Tibial artery (tissue), 4 donors: Measurements from ENCODE around the gene APIP.

ENCODE experiments used
- DNase-seq, 2 donors: peaks; one replicate each; pipeline ENCODE4 v3.0.0-alpha.2; 2019
- H3K27ac ChIP-seq, 2 donors: fragments of 200-600 bp; sonication (generic) in 1 of 2; 1 replicate in 1 of 2; 2 replicates in 1 of 2; pipeline ENCODE4 v1.5.1; 2018 to 2019; ENCODE audit warnings: mild to moderate bottlenecking in 1 of 2
- H3K27me3 ChIP-seq, 2 donors: fragments of 200-600 bp; sonication (generic) in 1 of 2; one replicate each; pipeline versions ENCODE4 v1.5.1 to v1.6.0; 2016 to 2019
- H3K36me3 ChIP-seq, 3 donors: fragments of 200-600 bp; sonication (generic) in 2 of 3; one replicate each; pipeline ENCODE4 v1.5.1; 2016 to 2019; ENCODE audit warnings: mild to moderate bottlenecking in 2 of 3
- H3K4me1 ChIP-seq, 4 donors: fragments of 200-600 bp; sonication (generic) in 2 of 4; 1 replicate in 3 of 4; 2 replicates in 1 of 4; pipeline ENCODE4 v1.5.1; 2016 to 2019
- H3K4me3 ChIP-seq, 2 donors: fragments of 200-600 bp; sonication (generic) in 1 of 2; 1 replicate in 1 of 2; 2 replicates in 1 of 2; pipeline ENCODE4 v1.5.1; 2018 to 2019; ENCODE audit warnings: mild to moderate bottlenecking in 2 of 2
- H3K9me3 ChIP-seq, 3 donors: fragments of 200-600 bp; sonication (generic) in 1 of 3; one replicate each; pipeline ENCODE4 v1.5.1; 2016 to 2019
- intact Hi-C: fragments of 100-400 bp; cut with DNase I; formaldehyde crosslinking; loops from one replicate; pipeline ENCODE4 v1.15.0; 2023; ENCODE audit warnings: low total_unique reads
- TF ChIP-seq, protein P1 (sequence below), 2 experiments: fragments of 200-600 bp in 1 of 2; fragments of 450-650 bp in 1 of 2; IDR thresholded peaks; one replicate each; pipeline ENCODE4 v1.5.1; 2017 to 2019; ENCODE audit warnings: antibody characterized with exemption in 2 of 2, mild to moderate bottlenecking in 1 of 2, moderate library complexity in 1 of 2

APIP gene

DNA sequence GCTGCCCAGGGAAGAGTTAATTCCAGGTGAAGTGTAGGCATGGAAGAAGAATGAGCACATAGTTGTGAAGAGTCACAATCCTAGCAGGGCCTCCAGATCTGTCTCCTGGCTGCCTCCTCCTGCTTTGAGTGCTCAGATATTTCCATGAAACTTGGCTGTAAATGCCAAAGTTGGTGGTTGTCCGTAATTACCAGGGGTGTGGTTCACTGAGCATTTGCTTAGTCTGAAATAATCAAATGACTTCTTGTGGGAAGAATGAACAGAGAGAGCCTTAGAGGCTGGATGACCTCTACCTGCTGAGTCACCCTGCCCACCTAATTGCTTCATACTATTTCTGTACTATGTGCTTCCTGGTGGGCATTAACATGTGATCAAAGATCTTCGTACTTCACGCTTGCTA lies 50.9 kb downstream of the APIP start:
- H3K36me3 ChIP-seq, result no peaks in the 10 kb centered on the region
- DNase-seq, result no peak
- TF ChIP-seq, protein P1, sequence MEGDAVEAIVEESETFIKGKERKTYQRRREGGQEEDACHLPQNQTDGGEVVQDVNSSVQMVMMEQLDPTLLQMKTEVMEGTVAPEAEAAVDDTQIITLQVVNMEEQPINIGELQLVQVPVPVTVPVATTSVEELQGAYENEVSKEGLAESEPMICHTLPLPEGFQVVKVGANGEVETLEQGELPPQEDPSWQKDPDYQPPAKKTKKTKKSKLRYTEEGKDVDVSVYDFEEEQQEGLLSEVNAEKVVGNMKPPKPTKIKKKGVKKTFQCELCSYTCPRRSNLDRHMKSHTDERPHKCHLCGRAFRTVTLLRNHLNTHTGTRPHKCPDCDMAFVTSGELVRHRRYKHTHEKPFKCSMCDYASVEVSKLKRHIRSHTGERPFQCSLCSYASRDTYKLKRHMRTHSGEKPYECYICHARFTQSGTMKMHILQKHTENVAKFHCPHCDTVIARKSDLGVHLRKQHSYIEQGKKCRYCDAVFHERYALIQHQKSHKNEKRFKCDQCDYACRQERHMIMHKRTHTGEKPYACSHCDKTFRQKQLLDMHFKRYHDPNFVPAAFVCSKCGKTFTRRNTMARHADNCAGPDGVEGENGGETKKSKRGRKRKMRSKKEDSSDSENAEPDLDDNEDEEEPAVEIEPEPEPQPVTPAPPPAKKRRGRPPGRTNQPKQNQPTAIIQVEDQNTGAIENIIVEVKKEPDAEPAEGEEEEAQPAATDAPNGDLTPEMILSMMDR (IDR thresholded peaks at IDR 0.05), result no peak
- no peak overlapping the region for H3K4me3 ChIP-seq
- no peaks in the 10 kb centered on the region for H3K4me1 ChIP-seq
- H3K27ac ChIP-seq, result no peak overlapping the region
- intact Hi-C loops, result no loop called here
- no peaks in the 10 kb centered on the region for H3K9me3 ChIP-seq
- no peaks in the 10 kb centered on the region for H3K27me3 ChIP-seq

DNA sequence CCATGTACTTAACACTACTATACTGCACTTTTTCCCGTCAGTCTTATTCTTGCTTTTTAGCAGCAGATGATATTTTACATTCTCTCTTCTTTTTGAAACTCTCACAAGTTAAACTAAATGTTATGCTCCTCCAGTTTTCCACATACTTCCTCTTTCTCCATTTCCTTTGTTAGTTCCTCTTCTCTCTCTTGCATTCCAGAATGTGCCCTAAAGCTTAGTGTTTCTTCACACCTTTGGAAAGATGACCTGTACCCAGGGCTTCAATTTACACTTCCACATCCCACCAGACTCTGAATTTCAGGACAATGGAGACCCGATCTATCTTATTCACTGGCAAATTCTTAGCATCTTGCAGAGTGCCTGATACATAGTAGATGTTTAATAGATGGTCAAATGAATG lies 51.8 kb downstream of the APIP start:
- TF ChIP-seq, protein P1 (IDR thresholded peaks at IDR 0.05), result no peak
- DNase-seq, result no peak

DNA sequence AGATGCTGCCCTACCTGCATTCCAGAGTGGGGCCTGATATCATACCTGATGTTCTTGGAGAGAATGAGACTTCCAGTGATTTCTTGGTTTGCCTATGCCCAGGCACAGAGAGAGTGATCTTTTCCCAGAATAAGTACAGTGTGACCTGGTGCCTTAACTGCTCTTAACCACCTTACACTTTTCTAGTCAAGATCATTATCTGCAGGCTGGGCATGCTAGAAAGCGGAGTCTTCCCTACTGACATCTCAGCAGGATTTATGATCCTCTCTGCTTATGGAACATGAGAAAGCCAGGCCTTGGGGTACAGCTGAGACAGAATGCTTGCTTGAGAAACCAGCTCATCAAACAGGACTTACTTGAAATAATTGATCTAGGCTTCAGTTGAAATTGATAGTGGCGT lies 53.1 kb downstream of the APIP start:
- H3K36me3 ChIP-seq, result no peaks in the 10 kb centered on the region
- H3K4me1 ChIP-seq, result no peaks in the 10 kb centered on the region
- H3K27me3 ChIP-seq, result no peaks in the 10 kb centered on the region
- no peaks in the 10 kb centered on the region for H3K9me3 ChIP-seq
- H3K4me3 ChIP-seq, result no peak overlapping the region
- no peak overlapping the region for H3K27ac ChIP-seq
- intact Hi-C loops, result no loop called here
- TF ChIP-seq, protein P1 (IDR thresholded peaks at IDR 0.05), result no peak
- no peak for DNase-seq

More for the DNA sequence above, 51.8 kb downstream of the APIP start:
- Histone ChIP-seq H3K9me3 (no peaks in the 10 kb centered on the region), H3K27ac (no peak overlapping the region), H3K27me3 (no peaks in the 10 kb centered on the region), H3K4me1 (no peaks in the 10 kb centered on the region), H3K36me3 (no peaks in the 10 kb centered on the region), H3K4me3 (no peak overlapping the region)
- intact Hi-C loops, result no loop called here

DNA sequence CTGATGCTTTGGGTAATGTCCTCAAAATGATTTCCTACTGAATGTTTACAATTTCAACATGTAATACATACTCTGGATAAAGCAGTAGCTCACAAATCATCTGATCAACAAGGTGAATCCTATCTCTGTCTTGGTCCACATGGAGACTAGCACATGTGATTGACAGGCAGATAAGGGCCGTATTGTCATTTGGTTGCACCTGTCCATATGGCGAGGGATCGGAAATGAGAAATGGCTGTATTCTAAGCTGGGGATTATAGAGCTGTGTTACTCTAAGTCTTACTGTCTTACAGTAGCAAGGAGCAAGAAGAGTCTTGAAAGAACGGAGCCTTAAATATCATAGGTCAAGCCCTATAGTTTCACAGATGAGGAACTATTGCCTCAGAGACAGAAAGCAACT lies 55.7 kb downstream of the APIP start:
- H3K27ac ChIP-seq, result no peak overlapping the region
- no peak overlapping the region for H3K4me3 ChIP-seq
- intact Hi-C loops, result no loop called here
- no peaks in the 10 kb centered on the region for H3K36me3 ChIP-seq
- TF ChIP-seq, protein P1 (IDR thresholded peaks at IDR 0.05), result no peak
- no peaks in the 10 kb centered on the region for H3K27me3 ChIP-seq
- H3K4me1 ChIP-seq, result no peaks in the 10 kb centered on the region
- no peak for DNase-seq
- no peaks in the 10 kb centered on the region for H3K9me3 ChIP-seq

DNA sequence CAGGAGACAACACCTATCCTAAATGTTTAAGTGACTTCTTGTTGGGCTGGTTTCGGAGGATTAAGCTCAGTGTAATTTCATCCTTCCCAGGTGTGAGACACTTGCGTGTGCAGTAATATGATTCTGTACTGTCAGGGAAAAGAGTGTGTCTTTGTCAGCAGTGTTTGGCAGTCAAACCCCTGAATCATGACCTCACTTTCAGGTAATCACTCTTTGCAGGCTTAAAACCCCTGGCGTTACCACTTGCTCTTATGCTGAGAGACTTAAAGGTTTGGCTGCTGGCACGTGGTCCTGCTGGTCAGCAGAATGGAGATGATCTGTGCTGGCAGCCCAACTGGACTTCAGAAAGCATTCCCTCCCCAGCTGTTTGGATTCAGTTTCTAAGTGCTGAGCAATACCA lies 56.1 kb downstream of the APIP start:
- TF ChIP-seq, protein P1 (IDR thresholded peaks at IDR 0.05), result no peak
- no peaks in the 10 kb centered on the region for H3K36me3 ChIP-seq
- intact Hi-C loops, result no loop called here
- no peaks in the 10 kb centered on the region for H3K9me3 ChIP-seq
- H3K4me3 ChIP-seq, result no peak overlapping the region
- no peaks in the 10 kb centered on the region for H3K4me1 ChIP-seq
- DNase-seq, result no peak
- H3K27ac ChIP-seq, result no peak overlapping the region
- no peaks in the 10 kb centered on the region for H3K27me3 ChIP-seq

DNA sequence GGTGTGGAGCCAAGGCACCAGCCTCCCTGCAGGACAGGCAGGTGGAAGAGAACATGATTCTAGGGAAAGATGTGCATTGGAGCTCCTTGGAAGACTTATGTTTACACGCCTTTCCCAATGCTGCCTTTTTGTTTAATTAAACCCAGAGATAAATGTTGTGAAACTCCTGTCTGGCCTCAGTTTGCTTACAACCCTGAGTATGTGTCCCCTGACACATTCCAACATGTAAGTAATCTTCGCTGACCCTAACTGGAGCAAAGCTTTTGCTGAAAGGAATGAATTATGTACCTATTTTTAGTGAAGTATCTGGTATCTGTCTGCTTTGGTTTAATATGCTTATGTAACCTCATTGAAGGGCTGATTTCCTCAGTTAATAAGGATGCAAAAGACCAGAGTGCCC lies 56.7 kb downstream of the APIP start:
- DNase-seq, result no peak
- intact Hi-C loops, result no loop called here
- TF ChIP-seq, protein P1 (IDR thresholded peaks at IDR 0.05), result no peak

More for the DNA sequence above, 56.7 kb downstream of the APIP start:
- Histone ChIP-seq H3K4me3 (no peak overlapping the region), H3K4me1 (no peaks in the 10 kb centered on the region), H3K9me3 (no peaks in the 10 kb centered on the region), H3K36me3 (no peaks in the 10 kb centered on the region), H3K27me3 (no peaks in the 10 kb centered on the region), H3K27ac (no peak overlapping the region)
